Erythroblast (primary cell): ENCODE data around the gene ARMC8.

Experiments
- GATA1 ChIP-seq: IDR thresholded peaks from 2 replicates; pipeline ENCODE4 v1.6.1; 2011; ENCODE audit warnings: low read depth, mild to moderate bottlenecking, control low read depth, low read length, moderate library complexity
- POLR2A ChIP-seq: IDR thresholded peaks from 2 replicates; pipeline ENCODE4 v1.6.1; 2011; ENCODE audit warnings: mild to moderate bottlenecking, low read length

DNA sequence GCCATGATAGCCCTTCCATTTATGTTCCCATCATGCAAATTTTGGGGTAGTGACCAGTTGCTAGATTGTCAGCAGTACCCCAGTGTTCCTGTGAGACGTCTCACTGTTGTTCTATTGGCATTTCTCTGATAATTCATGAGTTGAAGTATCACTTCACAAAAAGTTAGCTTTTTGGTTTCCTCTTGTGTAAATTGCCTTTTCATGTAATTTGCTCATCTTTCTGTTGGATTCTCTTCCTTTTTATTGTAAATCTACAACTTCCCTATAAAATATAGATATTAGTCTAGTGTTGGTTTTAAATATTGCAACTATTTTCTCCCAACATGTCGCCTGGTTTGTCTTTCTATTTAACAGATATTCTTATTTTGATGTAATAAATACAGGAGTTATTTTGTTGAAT lies 47.4 kb upstream of the ARMC8 start:
- TF ChIP-seq POLR2A = no peak
- TF ChIP-seq GATA1 = no peak
